K562 treated with DMSO at 1 percent for 48 hours (cell line): ENCODE measurements around the gene TCERG1. TPM values are rescaled to one million over a fixed set of nuclear protein-coding genes. Genes with fewer than 3 reads are reported as not detected.

Experiments used
- total RNA-seq: library from RNA; unstranded; fragments of 300-600 nt; gene quantifications from 2 replicates; pipeline ENCODE4 v1.2.3, GENCODE V29; 2022; ENCODE audit warnings: low replicate concordance; ENCODE audit errors: extremely low read depth

TCERG1 gene
- total RNA-seq: not detected in 2 replicates

DNA sequence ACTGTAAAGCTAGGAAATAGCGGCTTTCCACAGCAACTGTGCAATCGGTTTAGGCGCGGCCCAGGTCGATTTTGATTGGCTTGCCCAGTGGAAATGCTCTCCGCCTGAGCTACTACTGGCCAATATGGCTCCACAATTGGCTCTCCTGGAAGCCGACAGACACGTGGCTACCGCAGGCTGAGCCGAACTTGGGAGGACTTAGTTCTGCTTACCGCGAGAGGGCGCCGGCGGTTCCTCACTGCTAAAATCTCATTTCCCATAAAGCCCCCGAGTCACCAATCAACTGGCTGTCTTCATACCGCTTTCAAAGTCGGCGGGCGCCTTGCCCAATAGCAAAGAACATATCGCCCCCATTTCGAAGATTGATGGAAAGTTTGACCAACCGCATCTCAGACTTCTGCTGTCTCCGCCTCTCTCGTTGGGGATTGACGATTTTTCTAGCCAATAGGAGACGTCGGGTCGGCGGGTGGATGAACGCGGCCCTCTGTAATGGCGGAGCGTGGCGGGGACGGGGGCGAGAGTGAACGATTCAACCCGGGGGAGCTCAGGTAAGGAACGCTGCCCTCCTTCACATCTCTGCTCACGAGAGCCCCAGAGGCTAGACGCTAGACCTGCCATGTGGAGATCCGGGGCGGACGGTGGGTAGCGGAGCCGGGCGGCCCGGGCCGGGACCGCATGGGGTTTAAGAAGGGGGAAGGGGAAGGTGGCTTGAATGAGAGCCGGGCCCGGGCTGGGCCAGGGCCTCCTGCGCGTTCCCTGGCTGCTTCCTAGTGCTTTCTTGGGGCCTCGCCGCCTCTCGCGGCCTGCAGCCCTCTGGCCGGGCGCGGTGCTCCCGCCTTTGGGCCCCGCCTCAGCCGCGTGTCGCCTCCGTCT, at the start of gene TCERG1:
Gene TCERG1, plus strand, starts transcription at position 473 of the 873 bp plus-strand sequence. Its CDS starts 17 bp downstream, at position 490.

GRCh38 chr5:146516151-146516475, 69.0 kb downstream of the TCERG1 start, which contains the start of gene GPR151:
GPR151 (minus strand) TSS chr5:146516190; CDS start chr5:146516113, 77 bp downstream.

Other genes starting within 250 kb of the TCERG1 start
- gene RBM27, start 243.7 kb upstream of the TCERG1 start, total RNA-seq: not detected in 2 replicates
- gene POU4F3, start 108.5 kb upstream of the TCERG1 start, total RNA-seq: not detected in 2 replicates
- not detected in 2 replicates for gene GPR151, start 68.9 kb downstream of the TCERG1 start, total RNA-seq